ENCODE results near the gene MRGPRX4.
"Not testable (repeated sequence)": the region's sequence is repeated elsewhere in the genome, so short reads cannot be mapped to it uniquely, and the experiment has no call there.

Gene MRGPRX4

DNA sequence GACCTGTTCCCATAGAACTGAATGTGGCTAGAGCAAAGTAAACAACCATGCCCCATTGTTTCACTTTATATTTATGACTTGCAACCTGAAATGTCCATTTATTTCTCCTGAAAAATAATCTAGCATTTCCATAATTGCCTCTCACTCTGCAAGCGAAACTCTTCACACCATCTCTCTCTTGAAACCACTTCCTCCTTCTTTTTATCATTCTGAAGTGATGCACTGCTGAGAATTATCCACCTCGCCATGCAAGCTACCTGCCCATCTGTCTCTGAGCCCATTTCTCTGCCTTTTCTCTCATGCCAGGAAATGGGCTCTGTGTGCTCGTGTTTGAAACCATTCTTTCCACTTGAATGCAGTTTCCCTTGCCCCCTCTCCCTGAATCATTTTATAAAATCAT, 26.8 kb upstream of the MRGPRX4 start:
- no peak overlapping the region for H3K27ac ChIP-seq
- no peak for TF ChIP-seq CTCF (conservative IDR thresholded peaks at IDR 0.05)

- no peak overlapping the region for H3K27ac ChIP-seq
Measured at GRCh38 chr11:18151581-18151980, 21.1 kb upstream of the MRGPRX4 start.

GRCh38 chr11:18168372-18168771, 4.3 kb upstream of the MRGPRX4 start:
- no peak overlapping the region for H3K27ac ChIP-seq
- TF ChIP-seq CTCF (conservative IDR thresholded peaks at IDR 0.05) = no peak

More at GRCh38 chr11:18151581-18151980, 21.1 kb upstream of the MRGPRX4 start:
- no peak for TF ChIP-seq CTCF (conservative IDR thresholded peaks at IDR 0.05)

GRCh38 chr11:18171377-18172000, 1.1 kb upstream of the MRGPRX4 start:
- no peak overlapping the region for H3K27ac ChIP-seq
- TF ChIP-seq CTCF (conservative IDR thresholded peaks at IDR 0.05) = peak; percentile 90

GRCh38 chr11:18173225-18173866, 709 bp downstream of the MRGPRX4 start:
- no peak for TF ChIP-seq CTCF (conservative IDR thresholded peaks at IDR 0.05)
- no peak overlapping the region for H3K27ac ChIP-seq

DNA sequence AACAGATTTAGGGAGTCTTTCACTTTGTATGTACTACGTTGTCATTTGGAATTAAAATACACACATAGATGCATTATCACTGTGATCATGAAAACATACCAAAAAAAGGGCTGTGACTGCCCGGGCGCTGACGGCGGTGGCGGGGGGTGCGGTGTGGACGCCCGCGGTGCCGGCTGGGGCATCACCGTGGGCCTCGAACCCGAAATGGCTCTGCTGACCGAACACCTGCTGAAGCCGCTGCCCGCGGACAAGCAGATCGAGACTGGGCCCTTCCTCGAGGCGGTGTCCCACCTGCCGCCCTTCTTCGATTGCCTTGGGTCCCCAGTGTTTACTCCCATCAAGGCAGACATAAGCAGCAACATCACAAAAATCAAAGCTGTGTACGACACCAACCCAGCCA, 16.2 kb downstream of the MRGPRX4 start:
- TF ChIP-seq CTCF (conservative IDR thresholded peaks at IDR 0.05) = no peak
- no peak overlapping the region for H3K27ac ChIP-seq

DNA sequence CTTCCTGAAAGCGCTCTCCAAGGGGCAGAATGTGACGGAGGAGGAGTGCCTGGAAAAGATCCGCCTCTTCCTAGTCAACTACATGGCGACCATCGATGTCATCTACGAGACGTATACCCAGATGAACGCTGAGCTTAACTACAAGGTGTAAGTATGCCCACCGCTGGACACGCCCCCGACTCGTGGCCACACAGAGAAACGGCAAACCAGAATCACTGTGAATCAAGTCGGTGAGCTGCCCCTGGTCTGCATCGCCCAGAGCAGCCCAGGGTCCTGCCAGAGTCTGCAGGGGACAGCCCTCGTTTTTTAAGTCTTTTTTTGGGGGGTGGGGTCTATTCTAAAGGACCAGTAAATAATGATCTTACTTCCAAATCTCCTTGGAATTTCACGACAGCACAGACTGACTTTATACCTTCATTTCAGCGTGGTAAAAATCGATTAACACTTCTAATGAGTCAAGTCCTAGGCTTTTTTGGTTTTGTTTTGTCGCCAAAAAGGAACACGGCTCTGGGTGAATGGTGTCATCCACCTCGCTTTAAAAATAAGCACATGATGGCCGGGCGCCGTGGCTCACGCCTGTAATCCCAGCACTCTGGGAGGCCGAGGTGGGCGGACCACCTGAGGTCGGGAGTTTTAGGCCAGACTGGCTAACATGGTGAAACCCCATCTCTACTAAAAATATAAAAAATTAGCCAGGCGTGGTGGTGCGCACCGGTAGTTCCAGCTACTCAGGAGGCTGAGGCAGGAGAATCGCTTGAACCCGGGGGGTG, 17.0 kb downstream of the MRGPRX4 start:
- not testable (repeated sequence) for H3K27ac ChIP-seq

Measured in VCaP (cell line).